Liver (tissue), 9 donors: ENCODE measurements around the gene FAT1. TPM values are rescaled to one million over a fixed set of nuclear protein-coding genes. Genes with fewer than 3 reads are reported as not detected.

Experiments
- DNase-seq: peaks from one replicate; pipeline ENCODE4 v3.0.0-alpha.2; 2017; ENCODE audit warnings: low spot score
- H3K27ac ChIP-seq, 2 donors: one replicate each; pipeline ENCODE4 v1.7.0; 2013; ENCODE audit warnings: inconsistent platforms in 2 of 2, low read length in 2 of 2, control low read depth in 1 of 2, low read depth in 1 of 2, mild to moderate bottlenecking in 1 of 2
- H3K27me3 ChIP-seq, 4 donors: one replicate each; pipeline versions ENCODE4 v1.6.1 to v1.7.0; 2013; ENCODE audit warnings: low read length in 3 of 4, inconsistent platforms in 1 of 4, mild to moderate bottlenecking in 1 of 4, moderate library complexity in 1 of 4; ENCODE audit not compliant: control insufficient read depth in 4 of 4, insufficient read depth in 4 of 4
- H3K36me3 ChIP-seq, 4 donors: one replicate each; pipeline versions ENCODE4 v1.6.1 to v1.7.0; 2013; ENCODE audit warnings: low read length in 3 of 4, mild to moderate bottlenecking in 3 of 4, low read depth in 1 of 4, moderate library complexity in 1 of 4; ENCODE audit not compliant: control insufficient read depth in 4 of 4, insufficient read depth in 3 of 4
- H3K4me1 ChIP-seq, 4 donors: one replicate each; pipeline versions ENCODE4 v1.6.1 to v1.7.0; 2013; ENCODE audit warnings: low read length in 3 of 4, mild to moderate bottlenecking in 3 of 4, moderate library complexity in 1 of 4; ENCODE audit not compliant: control insufficient read depth in 4 of 4, insufficient read depth in 4 of 4
- H3K4me3 ChIP-seq, 3 donors: one replicate each; pipeline versions ENCODE4 v1.6.1 to v1.7.0; 2013; ENCODE audit warnings: low read length in 3 of 3, control low read depth in 1 of 3, low read depth in 1 of 3, mild to moderate bottlenecking in 1 of 3
- H3K9ac ChIP-seq, 2 donors: one replicate each; pipeline ENCODE4 v1.7.0; 2013; ENCODE audit warnings: low read length in 2 of 2, mild to moderate bottlenecking in 2 of 2, moderate library complexity in 2 of 2, control low read depth in 1 of 2, low read depth in 1 of 2
- H3K9me3 ChIP-seq, 4 donors: one replicate each; pipeline versions ENCODE4 v1.6.1 to v1.7.0; 2013; ENCODE audit warnings: low read length in 3 of 4; ENCODE audit not compliant: control insufficient read depth in 4 of 4
- ATF3 ChIP-seq: IDR thresholded peaks from 2 replicates; pipeline ENCODE4 v1.6.1; 2016; ENCODE audit warnings: antibody characterized with exemption
- CTCF ChIP-seq: fragments of 150-350 bp; IDR thresholded peaks from 2 replicates; pipeline ENCODE4 v1.5.1; 2017; ENCODE audit warnings: improper control_type of control experiment, low read depth, low read length; ENCODE audit not compliant: missing input control
- EGR1 ChIP-seq, 2 donors: IDR thresholded peaks; 2 replicates each; pipeline ENCODE4 v1.6.1; 2016 to 2018; ENCODE audit warnings: antibody characterized with exemption in 2 of 2, low read depth in 2 of 2
- FOXA1 ChIP-seq: IDR thresholded peaks from 2 replicates; pipeline ENCODE4 v1.6.1; 2016; ENCODE audit warnings: antibody characterized with exemption
- FOXA2 ChIP-seq: IDR thresholded peaks from 2 replicates; pipeline ENCODE4 v1.6.1; 2016; ENCODE audit warnings: antibody characterized with exemption
- GABPA ChIP-seq, 2 donors: IDR thresholded peaks in 1 of 2; conservative IDR thresholded peaks in 1 of 2; 2 replicates each; pipeline ENCODE4 v1.6.1; 2016; ENCODE audit warnings: antibody characterized with exemption in 2 of 2, mild to moderate bottlenecking in 1 of 2, moderate library complexity in 1 of 2
- HNF4A ChIP-seq, 2 donors: conservative IDR thresholded peaks; 2 replicates each; pipeline ENCODE4 v1.6.1; 2016; ENCODE audit warnings: antibody characterized with exemption in 2 of 2, mild to moderate bottlenecking in 2 of 2
- HNF4G ChIP-seq: IDR thresholded peaks from 2 replicates; pipeline ENCODE4 v1.6.1; 2016; ENCODE audit warnings: antibody characterized with exemption
- JUND ChIP-seq, 2 donors: IDR thresholded peaks; 2 replicates each; pipeline ENCODE4 v1.6.1; 2016; ENCODE audit warnings: antibody characterized with exemption in 2 of 2
- MAX ChIP-seq: IDR thresholded peaks from 2 replicates; pipeline ENCODE4 v1.6.1; 2016; ENCODE audit warnings: antibody characterized with exemption
- NR2F2 ChIP-seq: IDR thresholded peaks from 2 replicates; pipeline ENCODE4 v1.6.1; 2016; ENCODE audit warnings: antibody characterized with exemption
- RAD21 ChIP-seq, 2 donors: IDR thresholded peaks; 2 replicates each; pipeline ENCODE4 v1.6.1; 2016; ENCODE audit warnings: antibody characterized with exemption in 2 of 2, mild to moderate bottlenecking in 2 of 2
- REST ChIP-seq: IDR thresholded peaks from 2 replicates; pipeline ENCODE4 v1.6.1; 2016; ENCODE audit warnings: antibody characterized with exemption, mild to moderate bottlenecking
- RXRA ChIP-seq, 2 donors: IDR thresholded peaks; 2 replicates each; pipeline ENCODE4 v1.6.1; 2017 to 2018; ENCODE audit warnings: antibody characterized with exemption in 2 of 2, mild to moderate bottlenecking in 1 of 2
- SP1 ChIP-seq: IDR thresholded peaks from 2 replicates; pipeline ENCODE4 v1.6.1; 2018; ENCODE audit warnings: antibody characterized with exemption, mild to moderate bottlenecking
- TAF1 ChIP-seq: conservative IDR thresholded peaks from 2 replicates; pipeline ENCODE4 v1.6.1; 2016; ENCODE audit warnings: antibody characterized with exemption, mild to moderate bottlenecking
- YY1 ChIP-seq: IDR thresholded peaks from 2 replicates; pipeline ENCODE4 v1.6.1; 2016; ENCODE audit warnings: antibody characterized with exemption, mild to moderate bottlenecking
- ZBTB33 ChIP-seq: IDR thresholded peaks from 2 replicates; pipeline ENCODE4 v1.6.1; 2016; ENCODE audit warnings: antibody characterized with exemption
- WGBS: extraction: QIAGEN DNeasy Blood & Tissue Kit; methylation state at CpG from one replicate; pipeline ENCODE4 v1.1.7; 2013; 5-methylcytosine and 5-hydroxymethylcytosine counted together
- polyA plus RNA-seq, 2 donors: library from polyadenylated mRNA; stranded (reverse) in 1 of 2; unstranded in 1 of 2; fragments of 200-250 nt in 1 of 2; fragments of >200 nt in 1 of 2; fragmentation: Nextera tagmentation in 1 of 2; extraction: Ambion mirVana in 1 of 2; gene quantifications; one replicate each; pipeline versions ENCODE4 v1.2.1 to v1.2.3, GENCODE V29; 2013 to 2015
- total RNA-seq, 2 donors: library from RNA; depleted of rRNA; stranded (reverse); fragments of >200 nt; gene quantifications; one replicate each; pipeline ENCODE4 v1.2.3, GENCODE V29; 2014
- donor health status: healthy.
- donor health status: healthy.
- donor health status: healthy.
- donor health status: healthy.
- donor health status: healthy.

Gene FAT1
- total and polyA plus RNA-seq, 4 donors = 10.0 to 48.0 (median 30.0) TPM

- H3K9ac ChIP-seq = no peak overlapping the region
- H3K27ac ChIP-seq = no peak overlapping the region
- H3K9me3 ChIP-seq = no peaks in the 10 kb centered on the region
- H3K4me3 ChIP-seq = no peak overlapping the region
- no peaks in the 10 kb centered on the region for H3K4me1 ChIP-seq
- 94% methylated on average over 11 of the region's 11 CpGs for WGBS
- no peaks in the 10 kb centered on the region for H3K36me3 ChIP-seq
- TF ChIP-seq SP1 (no peak), MAX (no peak)
- no peak for DNase-seq
- H3K27me3 ChIP-seq = no peaks in the 10 kb centered on the region
Observed at GRCh38 chr4:186699881-186700397, 23.7 kb downstream of the FAT1 start.

GRCh38 chr4:186699298-186699697 lies 24.4 kb downstream of the FAT1 start:
- Histone ChIP-seq H3K4me3 (no peak overlapping the region), H3K36me3 (no peaks in the 10 kb centered on the region), H3K27me3 (no peaks in the 10 kb centered on the region), H3K9me3 (no peaks in the 10 kb centered on the region), H3K9ac (no peak overlapping the region), H3K4me1 (no peaks in the 10 kb centered on the region), H3K27ac (no peak overlapping the region)
- no peak for DNase-seq
- WGBS = 73% methylated on average over 5 of the region's 5 CpGs
- TF ChIP-seq HNF4A (conservative IDR thresholded peaks at IDR 0.05) (no peak), MAX (no peak), GABPA (IDR thresholded peaks at IDR 0.05 in 1 of 2, conservative IDR thresholded peaks at IDR 0.05 in 1 of 2) (no peak), YY1 (no peak), SP1 (no peak), RXRA (IDR thresholded peaks at IDR 0.05) (no peak), FOXA1 (no peak), NR2F2 (no peak), CTCF (no peak), RAD21 (IDR thresholded peaks at IDR 0.05) (no peak), TAF1 (no peak), JUND (IDR thresholded peaks at IDR 0.05) (no peak), ZBTB33 (no peak), HNF4G (no peak), FOXA2 (no peak), REST (no peak), EGR1 (IDR thresholded peaks at IDR 0.05; ENCODE audit: low read depth in 2 of 2) (no peak), ATF3 (no peak)
